Erythroblast (primary cell): Measurements from ENCODE around the gene IWS1.

Experiments used
- GATA1 ChIP-seq: IDR thresholded peaks from 2 replicates; pipeline ENCODE4 v1.6.1; 2011; ENCODE audit warnings: low read depth, mild to moderate bottlenecking, control low read depth, low read length, moderate library complexity
- POLR2A ChIP-seq: IDR thresholded peaks from 2 replicates; pipeline ENCODE4 v1.6.1; 2011; ENCODE audit warnings: mild to moderate bottlenecking, low read length

GRCh38 chr2:127486247-127487058 lies 39.8 kb downstream of the IWS1 start:
- TF ChIP-seq POLR2A, result no peak
- no peak for TF ChIP-seq GATA1
